Thoracic aorta (tissue), 2 donors: Measurements from ENCODE around the gene LRRK1. TPM values are rescaled to one million over a fixed set of nuclear protein-coding genes. Genes with fewer than 3 reads are reported as not detected.

ENCODE experiments used
- ATAC-seq: fragments of 150-250 bp; one replicate; pipeline ENCODE4 v1.8.0; 2017; ENCODE audit warnings: low read depth; ENCODE audit not compliant: insufficient number of reproducible peaks, low FRiP score
- DNase-seq: peaks from one replicate; pipeline ENCODE4 v3.0.0-alpha.2; 2020; ENCODE audit warnings: low spot score
- H3K27ac ChIP-seq, 2 donors: fragments of 200-600 bp; sonication (generic); 1 replicate in 1 of 2; 2 replicates in 1 of 2; pipeline ENCODE4 v1.5.1; 2016; ENCODE audit warnings: mild to moderate bottlenecking in 2 of 2, moderate library complexity in 2 of 2
- H3K27me3 ChIP-seq: fragments of 200-600 bp; sonication (generic); replicated peaks from 2 replicates; pipeline ENCODE4 v1.6.0; 2016; ENCODE audit warnings: mild to moderate bottlenecking; ENCODE audit not compliant: insufficient read depth
- H3K36me3 ChIP-seq: fragments of 200-600 bp; sonication (generic); one replicate; pipeline ENCODE4 v1.5.1; 2016
- H3K4me1 ChIP-seq, 2 donors: fragments of 200-600 bp; sonication (generic); 1 replicate in 1 of 2; 2 replicates in 1 of 2; pipeline versions ENCODE4 v1.5.1 to v1.6.0; 2016; ENCODE audit warnings: low read depth in 2 of 2, mild to moderate bottlenecking in 1 of 2; ENCODE audit not compliant: control insufficient read depth in 1 of 2
- H3K4me3 ChIP-seq: fragments of 200-600 bp; sonication (generic); 2 replicates; pipeline ENCODE4 v1.5.1; 2016; ENCODE audit warnings: mild to moderate bottlenecking
- H3K9me3 ChIP-seq: fragments of 200-600 bp; sonication (generic); 2 replicates; pipeline ENCODE4 v1.5.1; 2016
- total RNA-seq, 2 donors: library from RNA; depleted of rRNA; stranded (reverse); fragments of >200 nt; gene quantifications; one replicate each; pipeline versions ENCODE4 v1.1.0 to v1.2.3, GENCODE V29; 2016
- TF ChIP-seq, protein P1 (sequence below): fragments of 200-600 bp; sonication (generic); IDR thresholded peaks from one replicate; pipeline ENCODE4 v1.5.1; 2019; ENCODE audit warnings: antibody characterized with exemption

LRRK1 gene
- total RNA-seq, 2 donors from 2014 or later: 17.2 to 47.1 TPM

DNA sequence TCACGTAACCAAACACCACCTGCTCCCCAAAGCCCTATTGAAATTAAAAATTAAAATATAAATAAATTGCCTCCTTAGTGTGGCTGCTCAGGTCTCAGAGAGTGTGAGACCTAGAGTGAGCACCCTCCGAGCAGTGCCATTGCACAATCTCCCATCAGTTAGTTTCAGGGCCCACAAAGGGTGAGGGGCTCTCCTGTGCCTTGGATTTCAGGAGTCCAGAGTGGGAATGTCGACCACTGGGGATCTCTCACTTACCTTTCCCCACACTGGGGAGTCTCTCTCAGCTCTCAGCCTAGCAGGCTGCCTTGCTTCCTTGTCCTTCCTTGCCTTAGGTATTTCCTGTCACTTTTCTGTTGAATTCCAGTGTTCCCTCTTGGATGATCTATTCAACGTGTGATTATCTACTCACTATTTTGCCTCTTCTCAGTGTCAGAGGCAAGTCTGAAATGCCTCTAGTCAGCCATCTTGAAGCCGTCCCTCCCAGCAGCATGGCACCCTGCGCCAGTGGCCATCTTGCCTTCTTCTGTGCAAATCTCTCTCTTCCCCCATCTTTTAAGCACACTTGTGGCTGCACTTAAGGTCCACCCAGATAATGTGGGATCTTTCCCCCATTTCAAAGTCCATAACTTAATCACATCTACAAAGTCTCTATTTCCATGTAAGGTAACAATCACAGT is 119.3 kb downstream of the LRRK1 start:
- Histone ChIP-seq H3K27ac (no peak overlapping the region), H3K36me3 (no peaks in the 10 kb centered on the region), H3K27me3 (no peaks in the 10 kb centered on the region), H3K4me1 (peaks cover 7 to 14% of the 10 kb centered on the region in 2 donors), H3K4me3 (no peak overlapping the region), H3K9me3 (peaks cover 22% of the 10 kb centered on the region)
- DNase-seq: no peak
- ATAC-seq: no peak
- TF ChIP-seq, protein P1, sequence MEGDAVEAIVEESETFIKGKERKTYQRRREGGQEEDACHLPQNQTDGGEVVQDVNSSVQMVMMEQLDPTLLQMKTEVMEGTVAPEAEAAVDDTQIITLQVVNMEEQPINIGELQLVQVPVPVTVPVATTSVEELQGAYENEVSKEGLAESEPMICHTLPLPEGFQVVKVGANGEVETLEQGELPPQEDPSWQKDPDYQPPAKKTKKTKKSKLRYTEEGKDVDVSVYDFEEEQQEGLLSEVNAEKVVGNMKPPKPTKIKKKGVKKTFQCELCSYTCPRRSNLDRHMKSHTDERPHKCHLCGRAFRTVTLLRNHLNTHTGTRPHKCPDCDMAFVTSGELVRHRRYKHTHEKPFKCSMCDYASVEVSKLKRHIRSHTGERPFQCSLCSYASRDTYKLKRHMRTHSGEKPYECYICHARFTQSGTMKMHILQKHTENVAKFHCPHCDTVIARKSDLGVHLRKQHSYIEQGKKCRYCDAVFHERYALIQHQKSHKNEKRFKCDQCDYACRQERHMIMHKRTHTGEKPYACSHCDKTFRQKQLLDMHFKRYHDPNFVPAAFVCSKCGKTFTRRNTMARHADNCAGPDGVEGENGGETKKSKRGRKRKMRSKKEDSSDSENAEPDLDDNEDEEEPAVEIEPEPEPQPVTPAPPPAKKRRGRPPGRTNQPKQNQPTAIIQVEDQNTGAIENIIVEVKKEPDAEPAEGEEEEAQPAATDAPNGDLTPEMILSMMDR: no peak

DNA sequence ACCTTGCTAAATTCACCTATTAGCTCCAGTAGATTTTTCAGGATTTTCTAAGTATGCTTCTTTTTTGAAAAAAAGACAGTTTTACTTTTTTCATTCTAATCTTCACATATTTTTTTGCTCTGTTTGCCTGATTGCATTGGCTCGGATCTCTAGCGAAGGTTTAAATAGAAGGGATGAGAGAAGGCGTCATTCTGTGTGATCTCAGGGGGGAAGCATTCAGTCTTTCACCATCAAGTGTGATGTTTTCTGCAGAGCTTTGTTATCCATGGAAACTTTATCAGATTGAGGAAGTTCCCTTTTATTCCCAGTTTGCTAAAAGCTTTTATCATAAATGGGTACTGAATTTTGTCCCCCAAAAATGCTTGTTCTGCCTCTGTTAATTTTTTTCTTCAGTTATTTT is 120.3 kb downstream of the LRRK1 start:
- TF ChIP-seq, protein P1: no peak
- DNase-seq: no peak
- H3K36me3 ChIP-seq: no peaks in the 10 kb centered on the region
- no peak overlapping the region for H3K4me3 ChIP-seq
- ATAC-seq: peak; percentile 83
- H3K27ac ChIP-seq: peak overlapping the region in 1 of 2 donors; percentile 46
- peaks cover 17% of the 10 kb centered on the region for H3K9me3 ChIP-seq
- H3K4me1 ChIP-seq: peaks cover 7 to 14% of the 10 kb centered on the region in 2 donors
- no peaks in the 10 kb centered on the region for H3K27me3 ChIP-seq

DNA sequence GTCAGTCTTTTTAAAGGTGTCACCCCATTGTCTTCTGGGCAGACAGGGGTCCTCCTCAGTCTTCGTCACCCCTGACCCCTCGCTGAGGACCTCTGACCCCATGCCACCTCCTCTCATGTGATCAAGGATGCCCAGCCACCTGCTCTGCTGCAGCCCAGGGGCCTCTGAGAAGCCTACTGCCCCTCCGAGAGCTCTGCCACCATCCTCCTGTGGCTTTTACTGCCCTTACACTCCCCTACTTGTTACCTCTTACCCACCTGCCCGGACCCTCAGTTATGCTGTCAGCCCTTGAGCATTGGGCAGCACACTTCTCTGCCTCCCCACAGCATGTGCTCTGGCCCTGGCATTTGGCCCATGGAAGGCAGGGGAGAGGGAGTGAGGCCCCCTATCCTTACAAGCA is 123.2 kb downstream of the LRRK1 start:
- Histone ChIP-seq H3K4me1 (peaks cover 7 to 14% of the 10 kb centered on the region in 2 donors), H3K27me3 (no peaks in the 10 kb centered on the region), H3K4me3 (no peak overlapping the region), H3K36me3 (no peaks in the 10 kb centered on the region), H3K9me3 (no peaks in the 10 kb centered on the region), H3K27ac (no peak overlapping the region)
- TF ChIP-seq, protein P1: no peak
- ATAC-seq (no peak), DNase-seq (no peak)

DNA sequence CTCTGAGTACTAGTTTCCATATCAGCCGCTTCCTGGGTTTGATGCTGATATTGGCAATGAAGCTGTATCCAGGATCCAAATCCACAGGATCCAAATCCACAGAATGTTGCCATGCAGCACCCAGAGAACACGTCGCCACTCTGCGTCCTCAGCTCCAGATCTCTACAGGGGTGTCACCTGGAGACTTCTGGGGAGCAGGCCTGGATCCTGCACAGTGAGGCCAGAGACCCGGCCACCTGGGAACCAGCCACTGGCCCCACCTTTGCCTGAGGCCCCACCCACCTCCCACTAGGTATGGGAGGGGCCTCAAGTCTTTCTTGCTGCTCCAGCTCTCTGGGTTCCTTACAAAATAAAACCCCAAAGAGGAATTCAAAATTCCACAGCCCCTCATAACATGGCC is 123.9 kb downstream of the LRRK1 start:
- Histone ChIP-seq H3K4me3 (no peak overlapping the region), H3K9me3 (no peaks in the 10 kb centered on the region), H3K4me1 (peaks cover 7 to 14% of the 10 kb centered on the region in 2 donors), H3K36me3 (no peaks in the 10 kb centered on the region), H3K27me3 (no peaks in the 10 kb centered on the region), H3K27ac (no peak overlapping the region)
- TF ChIP-seq, protein P1: no peak
- ATAC-seq (no peak), DNase-seq (no peak)

DNA sequence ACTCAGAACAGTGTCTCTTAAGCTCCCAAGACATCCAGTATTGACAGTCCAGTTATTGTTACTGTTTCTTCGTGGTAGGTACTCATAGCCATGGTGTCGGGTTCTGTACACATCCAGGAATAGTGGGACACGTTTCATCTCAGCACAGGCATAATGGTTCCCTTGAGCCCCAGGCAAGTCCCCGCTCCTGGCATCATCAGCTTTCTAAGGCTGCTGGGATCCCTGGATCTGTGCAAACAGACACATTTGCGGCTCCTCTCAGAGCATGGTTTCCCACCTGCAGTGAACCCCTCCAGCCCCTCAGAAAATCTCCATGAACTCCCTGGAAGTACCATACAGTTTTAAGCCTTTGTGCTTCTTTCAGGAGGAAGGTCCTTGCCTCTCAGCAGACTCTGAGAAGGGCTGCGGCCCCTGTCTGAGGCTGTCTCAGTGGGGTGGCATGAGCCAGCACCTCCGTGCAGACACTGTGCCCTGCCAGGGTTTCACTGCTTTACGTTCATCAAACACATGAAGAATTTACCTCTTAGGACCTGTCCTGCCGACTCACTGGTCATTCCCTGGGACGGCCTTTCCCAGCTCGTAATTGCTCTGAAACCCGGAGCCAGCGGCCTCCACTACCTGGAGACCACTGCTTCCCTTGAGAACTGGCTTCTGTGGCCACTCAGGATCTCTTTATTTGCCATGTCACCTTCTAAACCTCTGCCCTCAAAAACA is 124.9 kb downstream of the LRRK1 start:
- Histone ChIP-seq H3K4me3 (no peak overlapping the region), H3K9me3 (no peaks in the 10 kb centered on the region), H3K27ac (no peak overlapping the region), H3K4me1 (peaks cover 7 to 14% of the 10 kb centered on the region in 2 donors), H3K27me3 (no peaks in the 10 kb centered on the region), H3K36me3 (peaks cover 5% of the 10 kb centered on the region)
- ATAC-seq (no peak), DNase-seq (no peak)
- TF ChIP-seq, protein P1: no peak
